LNCAP (cell line): Measurements from ENCODE around the gene SLC19A3.

Experiments
- CTCF ChIP-seq: fragments of 450-650 bp; IDR thresholded peaks from 2 replicates; pipeline ENCODE4 v1.5.1; 2017; ENCODE audit warnings: mild to moderate bottlenecking

Gene SLC19A3

GRCh38 chr2:227710986-227711385 is 6.8 kb downstream of the SLC19A3 start:
- no peak for TF ChIP-seq CTCF

GRCh38 chr2:227707390-227707789 is 10.4 kb downstream of the SLC19A3 start:
- no peak for TF ChIP-seq CTCF

GRCh38 chr2:227706859-227707258 is 11.0 kb downstream of the SLC19A3 start:
- TF ChIP-seq CTCF: no peak

GRCh38 chr2:227703961-227704360 is 13.9 kb downstream of the SLC19A3 start:
- TF ChIP-seq CTCF: no peak

- no peak for TF ChIP-seq CTCF
Observed at GRCh38 chr2:227703280-227703732, 14.5 kb downstream of the SLC19A3 start.

GRCh38 chr2:227701556-227701955 is 16.3 kb downstream of the SLC19A3 start:
- no peak for TF ChIP-seq CTCF

- TF ChIP-seq CTCF: no peak
Observed at GRCh38 chr2:227696990-227697679, 20.7 kb downstream of the SLC19A3 start.

- no peak for TF ChIP-seq CTCF
Observed at GRCh38 chr2:227687189-227687588, 30.6 kb downstream of the SLC19A3 start.
